Tibial nerve (tissue), 3 donors: ENCODE results near the gene NTSR1.

Source experiments
- CTCF ChIP-seq, 5 experiments: fragments of 200-600 bp in 3 of 5; fragments of 450-650 bp in 2 of 5; sonication (generic) in 3 of 5; IDR thresholded peaks; one replicate each; pipeline ENCODE4 v1.5.1; 2016 to 2019; ENCODE audit warnings: antibody characterized with exemption in 5 of 5, mild to moderate bottlenecking in 3 of 5, moderate library complexity in 2 of 5
- POLR2A ChIP-seq, 2 donors: fragments of 450-650 bp; IDR thresholded peaks; one replicate each; pipeline ENCODE4 v1.6.1; 2017; ENCODE audit warnings: antibody characterized with exemption in 2 of 2, mild to moderate bottlenecking in 2 of 2, moderate library complexity in 2 of 2

DNA sequence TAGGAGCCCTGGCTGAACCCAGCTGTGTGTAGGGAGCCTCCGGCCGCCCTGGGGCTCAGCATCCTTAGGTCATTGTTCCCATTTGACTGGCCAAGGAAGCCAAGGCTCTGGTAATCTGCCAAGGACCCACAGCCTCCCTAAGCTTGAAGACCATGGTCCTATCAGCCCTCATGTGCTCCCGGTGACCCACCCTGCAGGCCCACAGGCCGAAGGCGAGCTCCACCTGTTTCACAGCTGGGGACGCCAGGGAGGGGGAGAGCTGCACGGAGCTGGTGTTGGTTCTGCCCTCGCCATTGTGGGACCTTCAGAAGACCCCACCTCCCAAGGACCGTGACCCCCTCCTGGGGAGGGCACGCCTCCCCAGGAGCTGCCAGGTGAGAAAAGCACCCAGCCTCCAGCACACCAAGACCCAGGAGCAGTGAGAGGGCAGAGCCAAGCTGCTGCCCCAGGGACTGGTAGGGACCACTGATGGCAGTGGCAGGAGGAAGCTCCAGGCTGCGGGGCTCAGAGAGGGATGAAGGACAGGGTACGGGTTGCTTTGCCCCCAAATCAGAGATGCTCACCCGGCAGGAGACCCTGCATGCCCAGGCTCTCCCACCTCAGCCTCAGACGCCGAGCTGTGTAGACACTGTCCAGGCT, 56.9 kb downstream of the NTSR1 start:
- no peak for TF ChIP-seq POLR2A (IDR thresholded peaks at IDR 0.05)
- TF ChIP-seq CTCF (IDR thresholded peaks at IDR 0.05): no peak
